ENCODE measurements around the gene STXBP5. TPM values are rescaled to one million over a fixed set of nuclear protein-coding genes. Genes with fewer than 3 reads are reported as not detected.

Gene STXBP5
- total and polyA plus RNA-seq, 2 of the 13 experiments (the other 11 are each of a cell fraction or from before 2014, with no cell fraction given), result 8.8 to 19.4 TPM

DNA sequence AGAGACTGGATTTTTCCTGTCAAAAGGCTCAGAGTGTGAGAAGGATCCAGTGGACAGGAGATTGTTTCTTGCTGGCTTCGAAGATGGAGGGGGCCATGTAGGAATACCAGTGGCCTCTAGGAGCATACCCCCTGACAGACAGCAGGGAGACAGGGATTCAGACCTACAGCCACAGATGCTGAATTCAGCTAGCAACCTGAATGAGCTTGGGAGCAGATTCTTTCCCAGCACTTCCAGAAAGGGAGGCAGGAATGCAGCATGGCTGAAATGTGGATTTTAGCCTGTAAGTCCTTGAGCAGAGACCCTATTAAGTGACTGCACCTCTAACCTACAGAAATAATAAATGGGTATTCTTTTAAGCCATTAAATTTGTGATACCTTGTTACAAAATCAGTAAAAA lies 44.6 kb downstream of the STXBP5 start:
- BruUV-seq (replicated peaks), result no TSS peak
- H3K27me3 ChIP-seq (ENCODE audit: control insufficient read depth in 1 of 2, insufficient read depth in 2 of 2, low read length in 2 of 2), result no peaks in the 10 kb centered on the region
- DNase-seq (ENCODE audit: low spot score) (no peak), ATAC-seq (no peak; the same call in 2 of the 3 replicates), FAIRE-seq (no peak)
- WGBS (ENCODE audit: low lambda C conversion rate), result 100% methylated on average over 1 of the region's 1 CpG
- no peaks in the 10 kb centered on the region for H3K79me2 ChIP-seq (ENCODE audit: insufficient read depth, low read length)
- H3K9ac ChIP-seq (ENCODE audit: insufficient read depth, low read depth, low read length), result no peak overlapping the region
- no peak overlapping the region for H3K4me2 ChIP-seq (ENCODE audit: low read depth, low read length)
- intact Hi-C loops (cut with micrococcal nuclease; ENCODE audit: unreplicated experiment), result no loop called here
- H3K4me3 ChIP-seq (replicated peaks in 1 of 3; ENCODE audit: insufficient read depth in 1 of 3, low read depth in 2 of 3, low read length in 3 of 3), result no peak overlapping the region
- no peak overlapping the region for H2AFZ ChIP-seq (ENCODE audit: low read length)
- TF ChIP-seq ZFP36L1 (CRISPR knock-in tag; IDR thresholded peaks at IDR 0.05), result no peak
- no peak for TF ChIP-seq FOXC1 (CRISPR knock-in tag; IDR thresholded peaks at IDR 0.05; ENCODE audit: borderline replicate concordance)
- no peak for TF ChIP-seq ZNF563 (CRISPR knock-in tag; IDR thresholded peaks at IDR 0.05)
- TF ChIP-seq ZHX1 (CRISPR knock-in tag; IDR thresholded peaks at IDR 0.05; ENCODE audit: low read depth), result no peak
- no peak for TF ChIP-seq U2AF1 (optimal IDR thresholded peaks at IDR 0.05; ENCODE audit: low read depth, low read length)
- no peak for TF ChIP-seq IRF2 (CRISPR knock-in tag; IDR thresholded peaks at IDR 0.05)
- TF ChIP-seq, protein P1, sequence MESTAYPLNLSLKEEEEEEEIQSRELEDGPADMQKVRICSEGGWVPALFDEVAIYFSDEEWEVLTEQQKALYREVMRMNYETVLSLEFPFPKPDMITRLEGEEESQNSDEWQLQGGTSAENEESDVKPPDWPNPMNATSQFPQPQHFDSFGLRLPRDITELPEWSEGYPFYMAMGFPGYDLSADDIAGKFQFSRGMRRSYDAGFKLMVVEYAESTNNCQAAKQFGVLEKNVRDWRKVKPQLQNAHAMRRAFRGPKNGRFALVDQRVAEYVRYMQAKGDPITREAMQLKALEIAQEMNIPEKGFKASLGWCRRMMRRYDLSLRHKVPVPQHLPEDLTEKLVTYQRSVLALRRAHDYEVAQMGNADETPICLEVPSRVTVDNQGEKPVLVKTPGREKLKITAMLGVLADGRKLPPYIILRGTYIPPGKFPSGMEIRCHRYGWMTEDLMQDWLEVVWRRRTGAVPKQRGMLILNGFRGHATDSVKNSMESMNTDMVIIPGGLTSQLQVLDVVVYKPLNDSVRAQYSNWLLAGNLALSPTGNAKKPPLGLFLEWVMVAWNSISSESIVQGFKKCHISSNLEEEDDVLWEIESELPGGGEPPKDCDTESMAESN (CRISPR knock-in tag; conservative IDR thresholded peaks at IDR 0.05), result no peak
- no peak for TF ChIP-seq NFYC (CRISPR knock-in tag; IDR thresholded peaks at IDR 0.05)
- no peak for TF ChIP-seq MXD4 (CRISPR knock-in tag; IDR thresholded peaks at IDR 0.05)
- no peak for TF ChIP-seq KLF9 (CRISPR knock-in tag; IDR thresholded peaks at IDR 0.05; ENCODE audit: low read depth)
- no peak for TF ChIP-seq ESRRA (CRISPR knock-in tag; IDR thresholded peaks at IDR 0.05; ENCODE audit: low read depth)
- TF ChIP-seq, protein P2, sequence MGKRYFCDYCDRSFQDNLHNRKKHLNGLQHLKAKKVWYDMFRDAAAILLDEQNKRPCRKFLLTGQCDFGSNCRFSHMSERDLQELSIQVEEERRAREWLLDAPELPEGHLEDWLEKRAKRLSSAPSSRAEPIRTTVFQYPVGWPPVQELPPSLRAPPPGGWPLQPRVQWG (CRISPR knock-in tag; IDR thresholded peaks at IDR 0.05; ENCODE audit: borderline replicate concordance, low read depth), result no peak
- in situ Hi-C loops (cut with HindIII; ENCODE audit: extremely low pct_ligation_motif_present, low pct_unique_long_range_greater_than_20kb), result no loop called here
- H3K36me3 ChIP-seq (replicated peaks in 1 of 2; ENCODE audit: control insufficient read depth in 1 of 2, insufficient read depth in 2 of 2, low read length in 2 of 2), result peaks cover 7% of the 10 kb centered on the region in 2 experiments; a peak in 4 of 5 replicates
- no peak overlapping the region for H3K27ac ChIP-seq (ENCODE audit: extremely low read length, insufficient read depth, low read length)
- POLR2A ChIA-PET, result no interaction called here
- no peaks in the 10 kb centered on the region for H3K9me3 ChIP-seq (ENCODE audit: low read length)
- H3K4me1 ChIP-seq (ENCODE audit: insufficient read depth, low read length), result no peaks in the 10 kb centered on the region
- H4K20me1 ChIP-seq (ENCODE audit: insufficient read depth, low read length), result no peaks in the 10 kb centered on the region
- CTCF ChIA-PET (ENCODE audit: low intra/inter-chr PET ratio, low total read pairs), result no interaction called here
